ENCODE results near the gene MCOLN2.

- TF ChIP-seq EZH2 (IDR thresholded peaks at IDR 0.05; ENCODE audit: borderline replicate concordance, low read depth, low read length, severe bottlenecking): no peak
- TF ChIP-seq CTCF (IDR thresholded peaks at IDR 0.05; ENCODE audit: borderline replicate concordance, extremely low read depth, low read length, poor library complexity, severe bottlenecking): no peak
These were observed 35.6 kb downstream of the MCOLN2 start for GRCh38 chr1:84961316-84961715.

All from DND-41 (cell line).